Measurements from ENCODE around the gene USB1.

The USB1 gene

GRCh38 chr16:58051821-58052603, 50.8 kb downstream of the USB1 start:
- DNase-seq: no peak

GRCh38 chr16:58053682-58054005, 52.4 kb downstream of the USB1 start:
- DNase-seq: no peak

GRCh38 chr16:58054289-58054688, 53.1 kb downstream of the USB1 start:
- DNase-seq: no peak

- DNase-seq: no peak
Observed at GRCh38 chr16:58056580-58056979, 55.4 kb downstream of the USB1 start.

GRCh38 chr16:58057121-58057520, 55.9 kb downstream of the USB1 start:
- no peak for DNase-seq

- no peak for DNase-seq
Observed at GRCh38 chr16:58057784-58058183, 56.6 kb downstream of the USB1 start.

GRCh38 chr16:58062821-58063220, 61.6 kb downstream of the USB1 start:
- DNase-seq: no peak

- DNase-seq: no peak
Observed at GRCh38 chr16:58063377-58064076, 62.3 kb downstream of the USB1 start.

- DNase-seq: no peak
Observed at GRCh38 chr16:58070585-58070984, 69.4 kb downstream of the USB1 start.

Data from stimulated activated CD8-positive, alpha-beta memory T cell treated with anti-CD3 and anti-CD28 coated beads, Interleukin-4, amount 100 ng/mL, for 48 hours (primary cell).